ENCODE results near the gene ADGRF3. TPM values are rescaled to one million over a fixed set of nuclear protein-coding genes. Genes with fewer than 3 reads are reported as not detected.

ADGRF3 gene
- total and polyA plus RNA-seq, 9 of the 15 experiments (the other 6 are each of a cell fraction or from before 2014, with no cell fraction given), result 0.04 to 0.54 (median 0.16) TPM; not detected in 2

DNA sequence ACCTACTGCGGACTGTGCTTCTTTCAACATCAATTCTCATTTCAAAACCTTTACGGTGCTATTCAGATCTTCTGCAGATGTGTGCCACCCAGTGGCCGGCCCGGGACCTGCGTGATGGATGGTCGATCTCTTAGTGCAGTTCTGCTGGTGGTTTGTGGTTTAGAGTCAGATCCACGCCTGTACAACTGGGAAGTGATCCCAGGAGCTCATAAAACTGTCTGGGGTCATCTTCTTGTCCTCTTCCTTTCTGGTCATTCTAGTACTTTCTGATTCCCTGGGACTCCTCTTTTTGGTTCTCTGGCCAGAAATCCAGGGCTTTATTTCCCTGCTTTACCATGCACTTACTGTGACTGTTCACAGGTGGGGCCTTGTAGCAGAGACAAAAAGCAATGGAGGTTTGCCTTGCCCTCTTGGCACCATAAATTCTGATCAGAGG is 16.5 kb downstream of the ADGRF3 start (continued):
- TF ChIP-seq, protein P1, sequence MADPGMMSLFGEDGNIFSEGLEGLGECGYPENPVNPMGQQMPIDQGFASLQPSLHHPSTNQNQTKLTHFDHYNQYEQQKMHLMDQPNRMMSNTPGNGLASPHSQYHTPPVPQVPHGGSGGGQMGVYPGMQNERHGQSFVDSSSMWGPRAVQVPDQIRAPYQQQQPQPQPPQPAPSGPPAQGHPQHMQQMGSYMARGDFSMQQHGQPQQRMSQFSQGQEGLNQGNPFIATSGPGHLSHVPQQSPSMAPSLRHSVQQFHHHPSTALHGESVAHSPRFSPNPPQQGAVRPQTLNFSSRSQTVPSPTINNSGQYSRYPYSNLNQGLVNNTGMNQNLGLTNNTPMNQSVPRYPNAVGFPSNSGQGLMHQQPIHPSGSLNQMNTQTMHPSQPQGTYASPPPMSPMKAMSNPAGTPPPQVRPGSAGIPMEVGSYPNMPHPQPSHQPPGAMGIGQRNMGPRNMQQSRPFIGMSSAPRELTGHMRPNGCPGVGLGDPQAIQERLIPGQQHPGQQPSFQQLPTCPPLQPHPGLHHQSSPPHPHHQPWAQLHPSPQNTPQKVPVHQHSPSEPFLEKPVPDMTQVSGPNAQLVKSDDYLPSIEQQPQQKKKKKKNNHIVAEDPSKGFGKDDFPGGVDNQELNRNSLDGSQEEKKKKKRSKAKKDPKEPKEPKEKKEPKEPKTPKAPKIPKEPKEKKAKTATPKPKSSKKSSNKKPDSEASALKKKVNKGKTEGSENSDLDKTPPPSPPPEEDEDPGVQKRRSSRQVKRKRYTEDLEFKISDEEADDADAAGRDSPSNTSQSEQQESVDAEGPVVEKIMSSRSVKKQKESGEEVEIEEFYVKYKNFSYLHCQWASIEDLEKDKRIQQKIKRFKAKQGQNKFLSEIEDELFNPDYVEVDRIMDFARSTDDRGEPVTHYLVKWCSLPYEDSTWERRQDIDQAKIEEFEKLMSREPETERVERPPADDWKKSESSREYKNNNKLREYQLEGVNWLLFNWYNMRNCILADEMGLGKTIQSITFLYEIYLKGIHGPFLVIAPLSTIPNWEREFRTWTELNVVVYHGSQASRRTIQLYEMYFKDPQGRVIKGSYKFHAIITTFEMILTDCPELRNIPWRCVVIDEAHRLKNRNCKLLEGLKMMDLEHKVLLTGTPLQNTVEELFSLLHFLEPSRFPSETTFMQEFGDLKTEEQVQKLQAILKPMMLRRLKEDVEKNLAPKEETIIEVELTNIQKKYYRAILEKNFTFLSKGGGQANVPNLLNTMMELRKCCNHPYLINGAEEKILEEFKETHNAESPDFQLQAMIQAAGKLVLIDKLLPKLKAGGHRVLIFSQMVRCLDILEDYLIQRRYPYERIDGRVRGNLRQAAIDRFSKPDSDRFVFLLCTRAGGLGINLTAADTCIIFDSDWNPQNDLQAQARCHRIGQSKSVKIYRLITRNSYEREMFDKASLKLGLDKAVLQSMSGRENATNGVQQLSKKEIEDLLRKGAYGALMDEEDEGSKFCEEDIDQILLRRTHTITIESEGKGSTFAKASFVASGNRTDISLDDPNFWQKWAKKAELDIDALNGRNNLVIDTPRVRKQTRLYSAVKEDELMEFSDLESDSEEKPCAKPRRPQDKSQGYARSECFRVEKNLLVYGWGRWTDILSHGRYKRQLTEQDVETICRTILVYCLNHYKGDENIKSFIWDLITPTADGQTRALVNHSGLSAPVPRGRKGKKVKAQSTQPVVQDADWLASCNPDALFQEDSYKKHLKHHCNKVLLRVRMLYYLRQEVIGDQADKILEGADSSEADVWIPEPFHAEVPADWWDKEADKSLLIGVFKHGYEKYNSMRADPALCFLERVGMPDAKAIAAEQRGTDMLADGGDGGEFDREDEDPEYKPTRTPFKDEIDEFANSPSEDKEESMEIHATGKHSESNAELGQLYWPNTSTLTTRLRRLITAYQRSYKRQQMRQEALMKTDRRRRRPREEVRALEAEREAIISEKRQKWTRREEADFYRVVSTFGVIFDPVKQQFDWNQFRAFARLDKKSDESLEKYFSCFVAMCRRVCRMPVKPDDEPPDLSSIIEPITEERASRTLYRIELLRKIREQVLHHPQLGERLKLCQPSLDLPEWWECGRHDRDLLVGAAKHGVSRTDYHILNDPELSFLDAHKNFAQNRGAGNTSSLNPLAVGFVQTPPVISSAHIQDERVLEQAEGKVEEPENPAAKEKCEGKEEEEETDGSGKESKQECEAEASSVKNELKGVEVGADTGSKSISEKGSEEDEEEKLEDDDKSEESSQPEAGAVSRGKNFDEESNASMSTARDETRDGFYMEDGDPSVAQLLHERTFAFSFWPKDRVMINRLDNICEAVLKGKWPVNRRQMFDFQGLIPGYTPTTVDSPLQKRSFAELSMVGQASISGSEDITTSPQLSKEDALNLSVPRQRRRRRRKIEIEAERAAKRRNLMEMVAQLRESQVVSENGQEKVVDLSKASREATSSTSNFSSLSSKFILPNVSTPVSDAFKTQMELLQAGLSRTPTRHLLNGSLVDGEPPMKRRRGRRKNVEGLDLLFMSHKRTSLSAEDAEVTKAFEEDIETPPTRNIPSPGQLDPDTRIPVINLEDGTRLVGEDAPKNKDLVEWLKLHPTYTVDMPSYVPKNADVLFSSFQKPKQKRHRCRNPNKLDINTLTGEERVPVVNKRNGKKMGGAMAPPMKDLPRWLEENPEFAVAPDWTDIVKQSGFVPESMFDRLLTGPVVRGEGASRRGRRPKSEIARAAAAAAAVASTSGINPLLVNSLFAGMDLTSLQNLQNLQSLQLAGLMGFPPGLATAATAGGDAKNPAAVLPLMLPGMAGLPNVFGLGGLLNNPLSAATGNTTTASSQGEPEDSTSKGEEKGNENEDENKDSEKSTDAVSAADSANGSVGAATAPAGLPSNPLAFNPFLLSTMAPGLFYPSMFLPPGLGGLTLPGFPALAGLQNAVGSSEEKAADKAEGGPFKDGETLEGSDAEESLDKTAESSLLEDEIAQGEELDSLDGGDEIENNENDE (IDR thresholded peaks at IDR 0.05; ENCODE audit: low read depth, low read length), result no peak
- TF ChIP-seq, protein P2, sequence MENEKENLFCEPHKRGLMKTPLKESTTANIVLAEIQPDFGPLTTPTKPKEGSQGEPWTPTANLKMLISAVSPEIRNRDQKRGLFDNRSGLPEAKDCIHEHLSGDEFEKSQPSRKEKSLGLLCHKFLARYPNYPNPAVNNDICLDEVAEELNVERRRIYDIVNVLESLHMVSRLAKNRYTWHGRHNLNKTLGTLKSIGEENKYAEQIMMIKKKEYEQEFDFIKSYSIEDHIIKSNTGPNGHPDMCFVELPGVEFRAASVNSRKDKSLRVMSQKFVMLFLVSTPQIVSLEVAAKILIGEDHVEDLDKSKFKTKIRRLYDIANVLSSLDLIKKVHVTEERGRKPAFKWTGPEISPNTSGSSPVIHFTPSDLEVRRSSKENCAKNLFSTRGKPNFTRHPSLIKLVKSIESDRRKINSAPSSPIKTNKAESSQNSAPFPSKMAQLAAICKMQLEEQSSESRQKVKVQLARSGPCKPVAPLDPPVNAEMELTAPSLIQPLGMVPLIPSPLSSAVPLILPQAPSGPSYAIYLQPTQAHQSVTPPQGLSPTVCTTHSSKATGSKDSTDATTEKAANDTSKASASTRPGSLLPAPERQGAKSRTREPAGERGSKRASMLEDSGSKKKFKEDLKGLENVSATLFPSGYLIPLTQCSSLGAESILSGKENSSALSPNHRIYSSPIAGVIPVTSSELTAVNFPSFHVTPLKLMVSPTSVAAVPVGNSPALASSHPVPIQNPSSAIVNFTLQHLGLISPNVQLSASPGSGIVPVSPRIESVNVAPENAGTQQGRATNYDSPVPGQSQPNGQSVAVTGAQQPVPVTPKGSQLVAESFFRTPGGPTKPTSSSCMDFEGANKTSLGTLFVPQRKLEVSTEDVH (IDR thresholded peaks at IDR 0.05; ENCODE audit: low read depth, partially characterized antibody), result no peak
- no peak for TF ChIP-seq SMARCB1 (IDR thresholded peaks at IDR 0.05; ENCODE audit: insufficient read length, low read depth)
- TF ChIP-seq CREBBP (IDR thresholded peaks at IDR 0.05; ENCODE audit: low read depth, low read length), result no peak
- TF ChIP-seq GABPA (tag; conservative IDR thresholded peaks at IDR 0.05; ENCODE audit: low read depth), result peak; percentile 50
- TF ChIP-seq STAT5B (CRISPR knock-in tag; IDR thresholded peaks at IDR 0.05), result no peak
- 0 out of 2 replicates have a peak, but pooled peaks have one; percentile 34 for TF ChIP-seq ZNF263 (CRISPR knock-in tag; IDR thresholded peaks at IDR 0.05; ENCODE audit: borderline replicate concordance)
